Fibroblast of pulmonary artery (primary cell): Measurements from ENCODE around the gene DHX16.
A peak's percentile ranks its signal among the peaks of the same experiment; 100 is the strongest.

Source experiments
- DNase-seq: peaks from one replicate; pipeline ENCODE4 v3.0.0-alpha.2; 2010; ENCODE audit warnings: low read depth
- H3K4me3 ChIP-seq: replicated peaks from 2 replicates; pipeline ENCODE4 v1.5.1; 2011; ENCODE audit warnings: low read depth, mild to moderate bottlenecking, control low read depth, low read length, moderate library complexity
- CTCF ChIP-seq: IDR thresholded peaks from 2 replicates; pipeline ENCODE4 v1.5.1; 2011; ENCODE audit warnings: mild to moderate bottlenecking, control low read depth, low read length, inconsistent platforms; ENCODE audit errors: missing control alignments

Gene DHX16

GRCh38 chr6:30707281-30707850 is 34.6 kb upstream of the DHX16 start:
- no peak for DNase-seq
- H3K4me3 ChIP-seq, result no peak overlapping the region
- TF ChIP-seq CTCF, result no peak

GRCh38 chr6:30705620-30706019 is 32.8 kb upstream of the DHX16 start:
- no peak for TF ChIP-seq CTCF
- no peak for DNase-seq
- H3K4me3 ChIP-seq, result no peak overlapping the region

GRCh38 chr6:30703821-30704220 is 31.0 kb upstream of the DHX16 start:
- no peak for DNase-seq
- no peak overlapping the region for H3K4me3 ChIP-seq
- TF ChIP-seq CTCF, result no peak

- TF ChIP-seq CTCF, result no peak
- DNase-seq, result no peak
- no peak overlapping the region for H3K4me3 ChIP-seq
Measured at GRCh38 chr6:30703011-30703410, 30.2 kb upstream of the DHX16 start.

GRCh38 chr6:30700340-30700739 is 27.5 kb upstream of the DHX16 start:
- H3K4me3 ChIP-seq, result no peak overlapping the region
- no peak for DNase-seq
- no peak for TF ChIP-seq CTCF

- no peak for DNase-seq
- no peak overlapping the region for H3K4me3 ChIP-seq
- no peak for TF ChIP-seq CTCF
Measured at GRCh38 chr6:30696432-30696831, 23.6 kb upstream of the DHX16 start.

GRCh38 chr6:30691208-30691847 is 18.5 kb upstream of the DHX16 start:
- peak overlapping the region; percentile 86 for H3K4me3 ChIP-seq
- no peak for DNase-seq
- TF ChIP-seq CTCF, result no peak
